Smooth muscle cell (in vitro differentiated cells): ENCODE measurements around the gene CDH11. TPM values are rescaled to one million over a fixed set of nuclear protein-coding genes. Genes with fewer than 3 reads are reported as not detected.
A peak's percentile ranks its signal among the peaks of the same experiment; 100 is the strongest.

Experiments
- DNase-seq: peaks from one replicate; lab custom pipeline; 2025; ENCODE audit not compliant: unreplicated experiment; lab: John Stamatoyannopoulos, UW
- H2AFZ ChIP-seq: fragments of 200-600 bp; sonication (generic); 2 replicates; pipeline ENCODE4 v1.6.0; 2016; ENCODE audit warnings: antibody characterized with exemption, low read depth, mild to moderate bottlenecking
- H3F3A ChIP-seq: fragments of 200-600 bp; sonication (generic); 2 replicates; pipeline ENCODE4 v1.6.0; 2017; ENCODE audit warnings: antibody characterized with exemption, low read depth
- H3K27ac ChIP-seq: fragments of 200-600 bp; sonication (generic); 2 replicates; pipeline ENCODE4 v1.5.1; 2016; ENCODE audit warnings: low read depth, mild to moderate bottlenecking
- H3K27me3 ChIP-seq: fragments of 200-600 bp; sonication (generic); 2 replicates; pipeline ENCODE4 v1.6.1; 2016; ENCODE audit warnings: low read depth, mild to moderate bottlenecking
- H3K36me3 ChIP-seq: fragments of 200-600 bp; sonication (generic); 2 replicates; pipeline ENCODE4 v1.5.1; 2016; ENCODE audit warnings: low read depth
- H3K4me1 ChIP-seq: fragments of 200-600 bp; sonication (generic); 2 replicates; pipeline ENCODE4 v1.5.1; 2016; ENCODE audit warnings: low read depth
- H3K4me2 ChIP-seq: fragments of 200-600 bp; sonication (generic); 2 replicates; pipeline ENCODE4 v1.6.0; 2016; ENCODE audit warnings: mild to moderate bottlenecking
- H3K4me3 ChIP-seq: fragments of 200-600 bp; sonication (generic); 2 replicates; pipeline ENCODE4 v1.5.1; 2016; ENCODE audit warnings: mild to moderate bottlenecking
- H3K79me2 ChIP-seq: fragments of 200-600 bp; sonication (generic); 2 replicates; pipeline ENCODE4 v1.6.0; 2016; ENCODE audit warnings: low read depth, mild to moderate bottlenecking
- H3K9ac ChIP-seq: fragments of 200-600 bp; sonication (generic); 2 replicates; pipeline ENCODE4 v1.6.0; 2016; ENCODE audit warnings: low read depth
- H3K9me3 ChIP-seq: fragments of 200-600 bp; sonication (generic); replicated peaks from 2 replicates; pipeline ENCODE4 v1.5.1; 2016; ENCODE audit warnings: low read depth
- H4K20me1 ChIP-seq: fragments of 200-600 bp; sonication (generic); 2 replicates; pipeline ENCODE4 v1.6.0; 2016; ENCODE audit warnings: low read depth
- WGBS: methylation state at CpG from one replicate; pipeline ENCODE4 v1.1.7; 2016; ENCODE audit warnings: low lambda C conversion rate; 5-methylcytosine and 5-hydroxymethylcytosine counted together
- polyA plus RNA-seq: library from polyadenylated mRNA; unstranded; fragments of >200 nt; fragmentation: Nextera tagmentation; extraction: Ambion mirVana; gene quantifications from 2 replicates; pipeline ENCODE4 v1.2.1, GENCODE V29; 2016
- total RNA-seq: library from RNA; depleted of rRNA; stranded (reverse); fragments of >200 nt; gene quantifications from 2 replicates; pipeline ENCODE4 v1.2.3, GENCODE V29; 2014
- TF ChIP-seq, protein P1 (sequence below): fragments of 200-600 bp; sonication (generic); IDR thresholded peaks from 2 replicates; pipeline ENCODE4 v1.5.1; 2017; ENCODE audit warnings: borderline replicate concordance, mild to moderate bottlenecking, antibody characterized with exemption; ENCODE audit not compliant: insufficient read depth, poor library complexity, severe bottlenecking

The CDH11 gene
- total and polyA plus RNA-seq, 2 experiments from 2014 or later = 1,034 to 1,251 TPM

DNA sequence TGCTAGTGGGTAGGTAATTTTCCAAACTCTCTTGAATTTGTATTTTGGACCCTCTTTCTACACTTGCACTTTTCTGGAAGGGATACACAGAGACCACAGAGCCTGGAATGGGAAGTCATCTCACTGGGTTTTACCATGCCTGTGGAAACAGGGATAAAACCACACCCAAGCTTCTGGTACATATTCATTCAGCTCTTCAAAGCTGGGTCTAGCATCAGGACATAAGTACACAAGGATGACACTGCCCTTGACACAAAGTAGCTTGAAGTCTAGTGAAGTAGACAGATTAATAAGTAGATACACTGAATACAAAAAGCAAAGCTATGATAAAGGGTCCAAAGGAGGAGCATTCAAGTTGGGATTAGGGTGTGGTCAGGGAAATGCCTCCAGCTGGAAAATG, 118.2 kb downstream of the CDH11 start:
- Histone ChIP-seq H3F3A (peaks cover 73% of the 10 kb centered on the region), H2AFZ (no peak overlapping the region), H3K4me3 (no peak overlapping the region), H3K79me2 (peaks cover 97% of the 10 kb centered on the region), H3K36me3 (peaks cover 14% of the 10 kb centered on the region), H3K27me3 (no peaks in the 10 kb centered on the region), H3K9ac (no peak overlapping the region), H3K27ac (peak overlapping the region; percentile 60), H3K4me2 (no peak overlapping the region), H3K9me3 (no peaks in the 10 kb centered on the region), H4K20me1 (peaks cover 98% of the 10 kb centered on the region), H3K4me1 (peaks cover 6% of the 10 kb centered on the region)
- DNase-seq = no peak
- TF ChIP-seq, protein P1, sequence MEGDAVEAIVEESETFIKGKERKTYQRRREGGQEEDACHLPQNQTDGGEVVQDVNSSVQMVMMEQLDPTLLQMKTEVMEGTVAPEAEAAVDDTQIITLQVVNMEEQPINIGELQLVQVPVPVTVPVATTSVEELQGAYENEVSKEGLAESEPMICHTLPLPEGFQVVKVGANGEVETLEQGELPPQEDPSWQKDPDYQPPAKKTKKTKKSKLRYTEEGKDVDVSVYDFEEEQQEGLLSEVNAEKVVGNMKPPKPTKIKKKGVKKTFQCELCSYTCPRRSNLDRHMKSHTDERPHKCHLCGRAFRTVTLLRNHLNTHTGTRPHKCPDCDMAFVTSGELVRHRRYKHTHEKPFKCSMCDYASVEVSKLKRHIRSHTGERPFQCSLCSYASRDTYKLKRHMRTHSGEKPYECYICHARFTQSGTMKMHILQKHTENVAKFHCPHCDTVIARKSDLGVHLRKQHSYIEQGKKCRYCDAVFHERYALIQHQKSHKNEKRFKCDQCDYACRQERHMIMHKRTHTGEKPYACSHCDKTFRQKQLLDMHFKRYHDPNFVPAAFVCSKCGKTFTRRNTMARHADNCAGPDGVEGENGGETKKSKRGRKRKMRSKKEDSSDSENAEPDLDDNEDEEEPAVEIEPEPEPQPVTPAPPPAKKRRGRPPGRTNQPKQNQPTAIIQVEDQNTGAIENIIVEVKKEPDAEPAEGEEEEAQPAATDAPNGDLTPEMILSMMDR = no peak

DNA sequence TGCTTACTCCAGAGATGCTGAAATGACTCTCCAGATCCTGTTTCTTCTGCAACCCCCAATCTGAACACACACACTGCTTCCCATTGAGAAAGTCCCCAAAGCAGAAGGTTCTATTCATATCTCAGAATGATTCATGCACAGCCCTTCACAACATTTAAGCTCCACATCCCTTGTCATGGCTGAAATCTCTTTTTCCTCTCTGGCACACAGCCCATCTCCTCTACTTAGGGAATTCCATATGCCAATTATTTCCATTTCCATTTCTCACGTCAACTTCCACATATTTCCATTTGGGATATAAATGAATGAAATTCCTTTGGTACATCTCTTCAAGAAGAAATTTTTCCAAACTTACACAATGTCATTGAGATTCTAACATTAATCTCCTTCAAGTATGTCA, 119.6 kb downstream of the CDH11 start:
- Histone ChIP-seq H3K27ac (peak overlapping the region; percentile 87), H4K20me1 (peaks cover 98% of the 10 kb centered on the region), H3F3A (peaks cover 76% of the 10 kb centered on the region), H3K79me2 (peaks cover 97% of the 10 kb centered on the region), H3K27me3 (no peaks in the 10 kb centered on the region), H3K9ac (no peak overlapping the region), H3K4me3 (no peak overlapping the region), H3K9me3 (no peaks in the 10 kb centered on the region), H3K4me2 (peak overlapping the region; percentile 55), H2AFZ (no peak overlapping the region), H3K36me3 (peaks cover 14% of the 10 kb centered on the region), H3K4me1 (peaks cover 6% of the 10 kb centered on the region)
- TF ChIP-seq, protein P1 = no peak
- DNase-seq = no peak
- WGBS = 12% methylated on average over 1 of the region's 1 CpG

DNA sequence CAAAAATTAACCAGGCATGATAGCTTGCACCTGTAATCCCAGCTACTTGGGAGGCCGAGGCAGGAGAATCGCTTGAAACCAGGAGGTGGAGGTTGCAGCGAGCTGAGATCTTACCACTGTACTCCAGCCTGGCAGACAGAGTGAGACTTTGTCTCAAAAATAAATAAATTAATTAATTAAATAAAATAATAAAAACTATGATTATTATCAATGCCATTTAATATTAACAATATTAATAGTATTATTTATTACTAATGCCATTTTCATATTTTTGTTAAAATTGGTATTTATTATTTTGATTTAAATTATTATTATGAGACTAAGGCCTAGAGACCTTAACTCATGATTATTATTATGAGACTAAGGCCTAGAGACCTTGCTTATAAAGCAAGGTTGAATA, 121.2 kb downstream of the CDH11 start:
- no peak overlapping the region for H3K9ac ChIP-seq
- TF ChIP-seq, protein P1 = no peak
- WGBS = 96% methylated on average over 3 of the region's 3 CpGs
- H3K27ac ChIP-seq = peak overlapping the region; percentile 87
- DNase-seq = no peak
- no peak overlapping the region for H3K4me2 ChIP-seq
- peaks cover 73% of the 10 kb centered on the region for H3F3A ChIP-seq
- H4K20me1 ChIP-seq = peaks cover 97% of the 10 kb centered on the region
- no peaks in the 10 kb centered on the region for H3K27me3 ChIP-seq
- peaks cover 7% of the 10 kb centered on the region for H3K36me3 ChIP-seq
- peaks cover 97% of the 10 kb centered on the region for H3K79me2 ChIP-seq
- H2AFZ ChIP-seq = no peak overlapping the region
- H3K9me3 ChIP-seq = no peaks in the 10 kb centered on the region
- H3K4me1 ChIP-seq = peaks cover 6% of the 10 kb centered on the region
- no peak overlapping the region for H3K4me3 ChIP-seq

DNA sequence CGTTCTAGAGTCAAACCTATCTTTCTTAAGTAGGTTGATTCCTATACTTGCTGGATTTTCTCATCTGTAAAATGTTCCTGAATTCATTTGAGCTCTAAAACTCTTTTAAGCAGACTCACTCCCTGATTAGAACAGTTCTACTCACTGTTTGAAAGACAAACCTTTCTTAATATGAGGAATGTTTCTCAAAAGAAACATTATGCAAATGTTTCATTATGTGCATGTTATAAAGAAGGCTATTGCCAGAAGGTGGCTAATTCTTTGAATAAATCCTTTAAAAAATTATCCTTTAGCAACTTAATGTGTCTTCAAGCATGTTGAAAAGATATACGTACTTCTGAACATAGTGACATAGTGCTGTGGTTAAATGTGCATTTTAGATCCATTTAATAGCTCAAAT, 124.1 kb downstream of the CDH11 start:
- 97% methylated on average over 2 of the region's 2 CpGs for WGBS
- DNase-seq = no peak
- H3K4me3 ChIP-seq = no peak overlapping the region
- H3K4me1 ChIP-seq = peaks cover 5% of the 10 kb centered on the region
- H4K20me1 ChIP-seq = peaks cover 98% of the 10 kb centered on the region
- TF ChIP-seq, protein P1 = no peak
- H3K9me3 ChIP-seq = no peaks in the 10 kb centered on the region
- H3K9ac ChIP-seq = no peak overlapping the region
- H3K79me2 ChIP-seq = peaks cover 94% of the 10 kb centered on the region
- H3K27me3 ChIP-seq = no peaks in the 10 kb centered on the region
- H2AFZ ChIP-seq = no peak overlapping the region
- H3F3A ChIP-seq = peaks cover 87% of the 10 kb centered on the region
- H3K27ac ChIP-seq = peak overlapping the region; percentile 6
- no peak overlapping the region for H3K4me2 ChIP-seq
- H3K36me3 ChIP-seq = peaks cover 16% of the 10 kb centered on the region
